Endodermal cell (in vitro differentiated cells): Measurements from ENCODE around the gene DAND5. TPM values are rescaled to one million over a fixed set of nuclear protein-coding genes. Genes with fewer than 3 reads are reported as not detected.

Experiments
- DNase-seq: peaks from one replicate; pipeline ENCODE4 v3.0.0-alpha.2; 2017
- H3K27ac ChIP-seq: 2 replicates; pipeline ENCODE4 v1.5.1; 2013; ENCODE audit warnings: mild to moderate bottlenecking, low read depth, low read length, moderate library complexity
- H3K27me3 ChIP-seq: 2 replicates; pipeline ENCODE4 v1.6.1; 2013; ENCODE audit warnings: mild to moderate bottlenecking, low read length, moderate library complexity; ENCODE audit not compliant: insufficient read depth, control insufficient read depth, poor library complexity, severe bottlenecking
- H3K36me3 ChIP-seq: 2 replicates; pipeline ENCODE4 v1.7.0; 2013; ENCODE audit warnings: mild to moderate bottlenecking, low read length, moderate library complexity; ENCODE audit not compliant: control insufficient read depth, insufficient read depth
- H3K4me1 ChIP-seq: one replicate; pipeline ENCODE4 v1.7.0; 2013; ENCODE audit warnings: low read length; ENCODE audit not compliant: control insufficient read depth, insufficient read depth
- H3K4me3 ChIP-seq: 2 replicates; pipeline ENCODE4 v1.5.1; 2013; ENCODE audit warnings: mild to moderate bottlenecking, low read length, moderate library complexity
- H3K9ac ChIP-seq: 2 replicates; pipeline ENCODE4 v1.6.1; 2013; ENCODE audit warnings: mild to moderate bottlenecking, low read length, moderate library complexity; ENCODE audit not compliant: poor library complexity, severe bottlenecking; ENCODE audit errors: extremely low read depth
- H3K9me3 ChIP-seq: 2 replicates; pipeline ENCODE4 v1.6.1; 2013; ENCODE audit warnings: mild to moderate bottlenecking, low read length, moderate library complexity; ENCODE audit not compliant: control insufficient read depth
- H3K27ac Mint-ChIP-seq: 2 replicates; pipeline ENCODE4 v1.8.0; 2020; ENCODE audit warnings: mixed read lengths
- H3K27me3 Mint-ChIP-seq: 2 replicates; pipeline ENCODE4 v1.8.0; 2021; ENCODE audit warnings: mild to moderate bottlenecking, mixed read lengths; ENCODE audit not compliant: insufficient read depth
- H3K36me3 Mint-ChIP-seq: 2 replicates; pipeline ENCODE4 v1.8.0; 2020; ENCODE audit warnings: low read depth, mixed read lengths
- H3K4me1 Mint-ChIP-seq: 2 replicates; pipeline ENCODE4 v1.8.0; 2020; ENCODE audit warnings: mixed read lengths
- H3K4me3 Mint-ChIP-seq: 2 replicates; pipeline ENCODE4 v1.8.0; 2020; ENCODE audit warnings: mild to moderate bottlenecking, moderate library complexity, mixed read lengths
- H3K9me3 Mint-ChIP-seq: 2 replicates; pipeline ENCODE4 v1.8.0; 2020; ENCODE audit warnings: mild to moderate bottlenecking, mixed read lengths
- CTCF ChIP-seq: fragments of 200-600 bp; sonication (generic); conservative IDR thresholded peaks from 2 replicates; pipeline ENCODE4 v1.5.0; 2021; ENCODE audit warnings: antibody characterized with exemption, mild to moderate bottlenecking
- WGBS, 2 experiments: methylation state at CpG; one replicate each; pipeline versions ENCODE4 v1.1.5 to v1.1.7; 2013; ENCODE audit warnings: missing lambda C conversion rate in 2 of 2, mixed read lengths in 1 of 2; ENCODE audit not compliant: insufficient coverage in 1 of 2, insufficient read length in 1 of 2; 5-methylcytosine and 5-hydroxymethylcytosine counted together
- total RNA-seq, 2 donors: library from RNA; stranded (reverse); fragmentation: NEBNext Ultra II Directional in 1 of 2; extraction: Animal tissue kit (Norgen Biotek cat#: 25700) in 1 of 2; gene quantifications; 2 replicates in 1 of 2; 3 replicates in 1 of 2; pipeline ENCODE4 v1.2.1, GENCODE V29; 2021

The DAND5 gene
- total RNA-seq, 2 donors from 2014 or later: 0.13 to 0.40 TPM

DNA sequence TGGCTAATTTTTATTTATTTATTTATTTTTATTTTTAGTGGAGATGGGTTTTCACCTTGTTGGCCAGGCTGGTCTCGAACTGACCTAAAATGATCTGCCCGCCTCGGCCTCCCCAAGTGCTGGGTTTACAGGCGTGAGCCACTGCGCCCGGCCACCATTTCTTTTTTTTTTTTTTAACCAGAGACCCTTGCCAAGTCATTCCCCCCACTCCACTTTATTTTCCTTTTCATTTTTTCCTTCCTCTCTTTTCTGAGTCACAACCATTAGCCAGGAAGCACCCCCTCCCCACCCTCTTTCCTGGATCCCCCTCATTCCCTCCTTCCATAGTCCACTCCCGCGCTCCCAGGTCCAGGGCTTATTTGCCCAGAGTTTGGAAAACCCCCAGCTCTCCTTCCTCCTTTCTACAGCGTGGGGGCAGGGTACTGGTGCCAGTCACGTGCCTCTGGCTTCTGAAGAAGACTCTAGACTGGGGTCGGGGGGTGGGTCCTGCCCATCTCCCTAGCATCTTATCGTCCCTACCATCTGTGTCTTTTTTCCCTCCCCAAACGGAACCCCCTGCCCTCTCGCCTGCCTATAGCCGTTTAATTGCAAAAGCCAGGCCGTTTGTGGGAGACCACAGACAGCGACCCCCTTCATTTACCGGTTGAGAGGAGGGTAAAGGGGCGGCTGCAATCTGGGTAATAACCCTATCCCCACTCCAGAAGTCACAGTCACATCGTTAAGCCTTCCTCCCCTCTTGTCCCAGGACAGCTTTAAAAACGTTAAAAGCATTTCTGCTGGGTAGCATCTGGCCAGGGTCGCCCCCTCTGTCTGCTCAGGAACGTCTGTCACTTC, 32.1 kb upstream of the DAND5 start:
- Histone ChIP-seq H3K4me3 (peak overlapping the region; percentile 99), H3K27me3 (no peaks in the 10 kb centered on the region), H3K4me1 (peaks cover 12% of the 10 kb centered on the region), H3K27ac (peak overlapping the region; percentile 82), H3K9me3 (no peaks in the 10 kb centered on the region), H3K36me3 (peaks cover 34% of the 10 kb centered on the region), H3K9ac (peak overlapping the region; percentile 99)
- Mint-ChIP-seq H3K36me3 (peaks cover 39% of the 10 kb centered on the region), H3K4me1 (peaks cover 37% of the 10 kb centered on the region), H3K27ac (peak overlapping the region; percentile 97), H3K4me3 (peak overlapping the region; percentile 100), H3K9me3 (no peaks in the 10 kb centered on the region), H3K27me3 (no peaks in the 10 kb centered on the region)
- DNase-seq: peak; percentile 83
- WGBS, 2 experiments: 29 to 42% methylated on average over 15 to 23 of the region's 23 CpGs
- no peak for TF ChIP-seq CTCF

- H3K9me3 ChIP-seq: no peaks in the 10 kb centered on the region
- peak within 1 kb of the TSS; percentile 100 for H3K4me3 Mint-ChIP-seq
- TF ChIP-seq CTCF: no peak
- no peaks in the 10 kb centered on the region for H3K27me3 Mint-ChIP-seq
- no peaks in the 10 kb centered on the region for H3K27me3 ChIP-seq
- H3K4me1 Mint-ChIP-seq: peaks cover 29% of the 10 kb centered on the region
- H3K27ac Mint-ChIP-seq: peak within 1 kb of the TSS; percentile 97
- peak within 1 kb of the TSS; percentile 99 for H3K9ac ChIP-seq
- H3K4me1 ChIP-seq: peaks cover 12% of the 10 kb centered on the region
- no peaks in the 10 kb centered on the region for H3K9me3 Mint-ChIP-seq
- peak within 1 kb of the TSS; percentile 82 for H3K27ac ChIP-seq
- H3K36me3 Mint-ChIP-seq: peaks cover 48% of the 10 kb centered on the region
- peak within 1 kb of the TSS; percentile 99 for H3K4me3 ChIP-seq
- peak; percentile 99 for DNase-seq
- WGBS, 2 experiments: 0 to 2% methylated on average over 17 to 63 of the region's 63 CpGs
- H3K36me3 ChIP-seq: peaks cover 43% of the 10 kb centered on the region
Observed at GRCh38 chr19:12937927-12938778, 31.2 kb upstream of the DAND5 start, which contains the start of gene CALR. CALR (plus strand) TSS chr19:12938609; CDS start chr19:12938680, 71 bp downstream.

DNA sequence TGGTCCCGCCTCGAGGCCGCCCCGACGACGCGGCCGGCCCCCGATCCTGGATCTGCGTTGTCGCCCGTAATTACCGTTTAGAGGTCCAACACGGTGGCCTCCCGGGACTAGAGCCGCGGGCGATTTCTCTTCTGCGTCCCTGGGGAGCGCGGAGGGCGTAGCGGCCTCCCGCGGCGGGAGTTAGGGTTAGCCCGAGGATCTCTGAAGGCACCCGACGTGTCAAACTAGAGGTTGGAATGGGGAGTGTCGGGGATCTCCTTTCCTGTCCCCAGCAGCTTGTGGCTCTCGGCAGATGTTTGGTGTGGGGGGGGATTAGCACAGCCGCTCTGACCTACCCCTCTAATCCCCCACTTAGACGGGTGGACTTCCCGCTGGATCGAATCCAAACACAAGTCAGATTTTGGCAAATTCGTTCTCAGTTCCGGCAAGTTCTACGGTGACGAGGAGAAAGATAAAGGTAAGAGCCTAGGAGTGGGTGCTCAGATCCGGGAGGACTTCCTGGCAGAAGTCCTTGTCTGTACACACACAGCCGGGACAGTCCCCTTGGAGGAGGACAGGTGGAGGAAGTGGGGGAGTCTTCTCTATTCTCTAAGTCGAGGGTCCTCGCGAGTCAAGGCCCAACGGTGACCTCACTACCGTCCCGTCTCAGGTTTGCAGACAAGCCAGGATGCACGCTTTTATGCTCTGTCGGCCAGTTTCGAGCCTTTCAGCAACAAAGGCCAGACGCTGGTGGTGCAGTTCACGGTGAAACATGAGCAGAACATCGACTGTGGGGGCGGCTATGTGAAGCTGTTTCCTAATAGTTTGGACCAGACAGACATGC, 30.4 kb upstream of the DAND5 start:
- peak overlapping the region; percentile 100 for H3K4me3 Mint-ChIP-seq

More for the DNA sequence above, 30.4 kb upstream of the DAND5 start:
- Histone ChIP-seq H3K27me3 (no peaks in the 10 kb centered on the region), H3K27ac (peak overlapping the region; percentile 76), H3K4me3 (peak overlapping the region; percentile 99), H3K4me1 (peaks cover 12% of the 10 kb centered on the region), H3K9me3 (no peaks in the 10 kb centered on the region), H3K36me3 (peaks cover 50% of the 10 kb centered on the region), H3K9ac (peak overlapping the region; percentile 99)
- Mint-ChIP-seq H3K9me3 (no peaks in the 10 kb centered on the region), H3K27me3 (no peaks in the 10 kb centered on the region), H3K36me3 (peaks cover 56% of the 10 kb centered on the region), H3K4me1 (peaks cover 31% of the 10 kb centered on the region), H3K27ac (peak overlapping the region; percentile 97)
- peak; percentile 37 for TF ChIP-seq CTCF
- 3% methylated on average over 36 to 51 of the region's 54 CpGs for WGBS, 2 experiments
- no peak for DNase-seq
